GM23338 (cell line): ENCODE measurements around the gene SMAP2. TPM values are rescaled to one million over a fixed set of nuclear protein-coding genes. Genes with fewer than 3 reads are reported as not detected.
A peak's percentile ranks its signal among the peaks of the same experiment; 100 is the strongest.

Source experiments
- ATAC-seq: fragments of 200-7000 bp; cut with Tn5 transposase; 3 replicates; pipeline ENCODE4 v1.9.1; 2020
- DNase-seq: peaks from one replicate; pipeline ENCODE4 v3.0.0-alpha.2; 2015; ENCODE audit warnings: low spot score
- H2AFZ ChIP-seq: fragments of 200-600 bp; sonication (generic); 2 replicates; pipeline ENCODE4 v1.8.0; 2016; ENCODE audit warnings: antibody characterized with exemption, mild to moderate bottlenecking, moderate library complexity
- H3F3A ChIP-seq: fragments of 200-600 bp; sonication (generic); replicated peaks from 2 replicates; pipeline ENCODE4 v1.8.0; 2017; ENCODE audit warnings: antibody characterized with exemption, mixed run types, low read depth
- H3K27ac ChIP-seq: fragments of 200-600 bp; sonication (generic); 2 replicates; pipeline ENCODE4 v1.6.1; 2016; ENCODE audit warnings: low read depth
- H3K27me3 ChIP-seq: fragments of 200-600 bp; sonication (generic); 2 replicates; pipeline ENCODE4 v1.8.0; 2016; ENCODE audit warnings: mild to moderate bottlenecking, mixed run types, moderate library complexity; ENCODE audit not compliant: insufficient read depth
- H3K36me3 ChIP-seq: fragments of 200-600 bp; sonication (generic); 2 replicates; pipeline ENCODE4 v1.8.0; 2016; ENCODE audit warnings: mild to moderate bottlenecking; ENCODE audit not compliant: insufficient read depth
- H3K4me1 ChIP-seq: fragments of 200-600 bp; sonication (generic); 2 replicates; pipeline ENCODE4 v1.8.0; 2016; ENCODE audit warnings: mild to moderate bottlenecking, moderate library complexity; ENCODE audit not compliant: insufficient read depth
- H3K4me2 ChIP-seq: fragments of 200-600 bp; sonication (generic); 2 replicates; pipeline ENCODE4 v1.7.1; 2017; ENCODE audit warnings: mixed run types
- H3K4me3 ChIP-seq: fragments of 200-600 bp; sonication (generic); 2 replicates; pipeline ENCODE4 v1.6.1; 2016; ENCODE audit warnings: mixed run types
- H3K79me2 ChIP-seq: fragments of 200-600 bp; sonication (generic); replicated peaks from 2 replicates; pipeline ENCODE4 v1.8.0; 2017; ENCODE audit warnings: mild to moderate bottlenecking; ENCODE audit not compliant: insufficient read depth
- H3K9me2 ChIP-seq: fragments of 200-600 bp; sonication (generic); 2 replicates; pipeline ENCODE4 v1.8.0; 2017; ENCODE audit not compliant: insufficient read depth
- H4K20me1 ChIP-seq: fragments of 200-600 bp; sonication (generic); replicated peaks from 2 replicates; pipeline ENCODE4 v1.8.0; 2017; ENCODE audit warnings: mild to moderate bottlenecking; ENCODE audit not compliant: insufficient read depth
- H3K27ac Mint-ChIP-seq: 2 replicates; pipeline ENCODE4 v1.8.0; 2020; ENCODE audit warnings: inconsistent platforms, mild to moderate bottlenecking, moderate library complexity, mixed read lengths
- H3K27me3 Mint-ChIP-seq: 3 replicates; pipeline ENCODE4 v1.8.0; 2022; ENCODE audit warnings: low read depth, mild to moderate bottlenecking, moderate library complexity, mixed read lengths, inconsistent platforms; ENCODE audit not compliant: insufficient read depth, poor library complexity
- H3K36me3 Mint-ChIP-seq: 3 replicates; pipeline ENCODE4 v1.8.0; 2021; ENCODE audit warnings: low read depth, mild to moderate bottlenecking, inconsistent platforms, moderate library complexity, mixed read lengths
- H3K4me1 Mint-ChIP-seq: 3 replicates; pipeline ENCODE4 v1.8.0; 2020; ENCODE audit warnings: mild to moderate bottlenecking, inconsistent platforms, mixed read lengths
- H3K4me3 Mint-ChIP-seq: 3 replicates; pipeline ENCODE4 v1.8.0; 2021; ENCODE audit warnings: moderate library complexity, mild to moderate bottlenecking, inconsistent platforms, mixed read lengths
- H3K9me3 Mint-ChIP-seq: 3 replicates; pipeline ENCODE4 v1.8.0; 2020; ENCODE audit warnings: moderate library complexity, mild to moderate bottlenecking, inconsistent platforms, mixed read lengths
- CREB1 ChIP-seq: fragments of 250-450 bp; sonication (Bioruptor Pico); IDR thresholded peaks from 2 replicates; pipeline ENCODE4 v1.5.0; 2020; ENCODE audit warnings: low read depth, mild to moderate bottlenecking, moderate library complexity
- ETS1 ChIP-seq: IDR thresholded peaks from 2 replicates; pipeline ENCODE4 v1.6.1; 2016; ENCODE audit warnings: antibody characterized with exemption
- EZH2 ChIP-seq: fragments of 200-600 bp; sonication (generic); IDR thresholded peaks from one replicate; pipeline ENCODE4 v1.8.0; 2017; ENCODE audit warnings: antibody characterized with exemption, mild to moderate bottlenecking, low read depth; ENCODE audit not compliant: unreplicated experiment
- JUNB ChIP-seq: IDR thresholded peaks from one replicate; pipeline ENCODE4 v1.6.1; 2016; ENCODE audit warnings: antibody characterized with exemption; ENCODE audit not compliant: unreplicated experiment
- NANOG ChIP-seq: IDR thresholded peaks from 2 replicates; pipeline ENCODE4 v1.6.1; 2016; ENCODE audit warnings: antibody characterized with exemption, borderline replicate concordance
- REST ChIP-seq: IDR thresholded peaks from one replicate; pipeline ENCODE4 v1.6.1; 2018; ENCODE audit warnings: antibody characterized with exemption; ENCODE audit not compliant: unreplicated experiment
- STAT1 ChIP-seq: IDR thresholded peaks from one replicate; pipeline ENCODE4 v1.6.1; 2016; ENCODE audit warnings: antibody characterized with exemption; ENCODE audit not compliant: unreplicated experiment
- ZNF331 ChIP-seq: fragments of 250-450 bp; sonication (Bioruptor Pico); IDR thresholded peaks from 2 replicates; pipeline ENCODE4 v1.5.0; 2020; ENCODE audit warnings: low read depth, mild to moderate bottlenecking, moderate library complexity
- polyA plus RNA-seq: library from polyadenylated mRNA; unstranded; fragments of >200 nt; fragmentation: Nextera tagmentation; extraction: Ambion mirVana; gene quantifications from 2 replicates; pipeline ENCODE4 v1.2.1, GENCODE V29; 2016
- total RNA-seq: library from RNA; depleted of rRNA; stranded (reverse); fragments of >200 nt; shearing (Covaris generic); gene quantifications from 2 replicates; pipeline ENCODE4 v1.2.3, GENCODE V29; 2014

SMAP2 gene
- total and polyA plus RNA-seq, 2 experiments from 2014 or later: 2.9 to 4.8 TPM

GRCh38 chr1:40382601-40383000 lies 9.1 kb downstream of the SMAP2 start (continued):
- TF ChIP-seq REST (no peak), NANOG (no peak), ZNF331 (CRISPR knock-in tag) (no peak), EZH2 (no peak), JUNB (no peak)

- no peaks in the 10 kb centered on the region for H3K27me3 ChIP-seq
- Mint-ChIP-seq H3K4me3 (peak overlapping the region; percentile 45; the same call in 2 of the 3 replicates), H3K9me3 (no peaks in the 10 kb centered on the region), H3K27me3 (peaks cover 2% of the 10 kb centered on the region), H3K36me3 (no peaks in the 10 kb centered on the region), H3K4me1 (peaks cover 19% of the 10 kb centered on the region), H3K27ac (peak overlapping the region; percentile 77)
- no peak overlapping the region for H3K4me3 ChIP-seq
- no peak overlapping the region for H2AFZ ChIP-seq
- no peaks in the 10 kb centered on the region for H3K9me2 ChIP-seq
- no peaks in the 10 kb centered on the region; the same call in 1 of the 2 replicates for H3K79me2 ChIP-seq
- 0 out of 2 replicates have a peak overlapping the region, but pooled peaks have one; percentile 18 for H3K4me2 ChIP-seq
- no peaks in the 10 kb centered on the region for H3K4me1 ChIP-seq
- H3F3A ChIP-seq: no peaks in the 10 kb centered on the region
- H3K36me3 ChIP-seq: no peaks in the 10 kb centered on the region
- DNase-seq (peak; percentile 76), ATAC-seq (peak; percentile 97)
- TF ChIP-seq CREB1 (CRISPR knock-in tag) (no peak), STAT1 (no peak), NANOG (no peak), ETS1 (peak; percentile 59; the same call in 1 of the 2 replicates)
- H3K27ac ChIP-seq: no peak overlapping the region
- peaks cover 6% of the 10 kb centered on the region; the same call in 1 of the 2 replicates for H4K20me1 ChIP-seq
Observed at GRCh38 chr1:40383095-40383487, 9.6 kb downstream of the SMAP2 start.
